ENCODE data around the gene RAD9B. TPM values are rescaled to one million over a fixed set of nuclear protein-coding genes. Genes with fewer than 3 reads are reported as not detected.

The RAD9B gene
- polyA plus RNA-seq (2011; rRNA removed) (0.60 and 0.66 TPM in 2 replicates), polyA plus RNA-seq (2017; fragmentation: RNase III; extraction: RNeasy Plus Mini Kit Qiagen cat#74134 plus additional on column Dnase treatment) (0.18 to 0.25 TPM (median 0.21 TPM) in 3 replicates), polyA minus RNA-seq (2011; rRNA and poly(A)+ RNA removed) (0.21 and 0.24 TPM in 2 replicates)
- polyA plus RNA-seq (2012; cell fraction: cytosol; rRNA removed): 0.13 TPM in 2 replicates
- polyA plus RNA-seq (2012; cell fraction: nucleus; rRNA removed): 0.07 and 0.15 TPM in 2 replicates

GRCh38 chr12:110501752-110502738, at the start of gene RAD9B, which contains the start of gene VPS29:
Gene RAD9B (plus strand): TSS chr12:110502331. CDS start chr12:110502338, 7 bp downstream.
Gene VPS29 (minus strand): TSS chr12:110502111. CDS start chr12:110502051, 60 bp downstream.
- ATAC-seq: peak; percentile 99
- peak; percentile 18 for FAIRE-seq
- CTCF ChIA-PET: interaction anchor here (0.5 to 1.9 kb wide), 7 partner anchors 10 to 102 kb away, joined by 3 to 6 read pairs (median 4); partner anchors contain the start of gene FAM216A
- TF ChIP-seq HMGXB4 (CRISPR knock-in tag; IDR thresholded peaks at IDR 0.05; ENCODE audit: borderline replicate concordance) (peak; percentile 97; the same call in 1 of the 2 replicates), HEYL (CRISPR knock-in tag; IDR thresholded peaks at IDR 0.05) (peak; percentile 97), KDM1A (IDR thresholded peaks at IDR 0.05; ENCODE audit: low read depth) (no peak), MAFK (IDR thresholded peaks at IDR 0.05; ENCODE audit: partially characterized antibody) (no peak), EP300 (IDR thresholded peaks at IDR 0.05) (no peak), RFX5 (IDR thresholded peaks at IDR 0.05) (0 out of 2 replicates have a peak, but pooled peaks have one; percentile 42), RNF2 (IDR thresholded peaks at IDR 0.05; ENCODE audit: borderline replicate concordance, low read depth) (peak; percentile 88; the same call in 1 of the 2 replicates), ESRRA (IDR thresholded peaks at IDR 0.05; ENCODE audit: borderline replicate concordance, low read length) (no peak), EHF (CRISPR knock-in tag; IDR thresholded peaks at IDR 0.05) (peak; percentile 99), MAZ (IDR thresholded peaks at IDR 0.05; ENCODE audit: borderline replicate concordance, low read depth, low read length) (no peak), ELK1 (IDR thresholded peaks at IDR 0.05; ENCODE audit: low read depth, low read length) (no peak), HOXB5 (CRISPR knock-in tag; IDR thresholded peaks at IDR 0.05) (peak; percentile 99), RARB (CRISPR knock-in tag; IDR thresholded peaks at IDR 0.05) (peak; percentile 85), JUNB (IDR thresholded peaks at IDR 0.05) (no peak), POLR2AphosphoS2 (conservative IDR thresholded peaks at IDR 0.05; ENCODE audit: low read length) (no peak), KDM5A (IDR thresholded peaks at IDR 0.05) (0 out of 2 replicates have a peak, but pooled peaks have one; percentile 38), BHLHE40 (IDR thresholded peaks at IDR 0.05; ENCODE audit: low read depth, low read length) (no peak), SREBF2 (IDR thresholded peaks at IDR 0.05) (no peak), CHD2 (IDR thresholded peaks at IDR 0.05; ENCODE audit: low read length, partially characterized antibody) (peak; percentile 77), HOXB13 (CRISPR knock-in tag; IDR thresholded peaks at IDR 0.05; ENCODE audit: low read depth) (peak; percentile 99), HDAC2 (IDR thresholded peaks at IDR 0.05) (no peak), ZFP36 (IDR thresholded peaks at IDR 0.05; ENCODE audit: borderline replicate concordance, partially characterized antibody) (no peak), EHMT2 (IDR thresholded peaks at IDR 0.05; ENCODE audit: low read depth) (no peak), FOSL2 (IDR thresholded peaks at IDR 0.05) (no peak), FOSL2 (CRISPR knock-in tag; IDR thresholded peaks at IDR 0.05) (peak; percentile 28; the same call in 1 of the 2 replicates)
- TF ChIP-seq, protein P1, sequence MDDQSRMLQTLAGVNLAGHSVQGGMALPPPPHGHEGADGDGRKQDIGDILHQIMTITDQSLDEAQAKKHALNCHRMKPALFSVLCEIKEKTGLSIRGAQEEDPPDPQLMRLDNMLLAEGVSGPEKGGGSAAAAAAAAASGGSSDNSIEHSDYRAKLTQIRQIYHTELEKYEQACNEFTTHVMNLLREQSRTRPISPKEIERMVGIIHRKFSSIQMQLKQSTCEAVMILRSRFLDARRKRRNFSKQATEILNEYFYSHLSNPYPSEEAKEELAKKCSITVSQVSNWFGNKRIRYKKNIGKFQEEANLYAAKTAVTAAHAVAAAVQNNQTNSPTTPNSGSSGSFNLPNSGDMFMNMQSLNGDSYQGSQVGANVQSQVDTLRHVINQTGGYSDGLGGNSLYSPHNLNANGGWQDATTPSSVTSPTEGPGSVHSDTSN (IDR thresholded peaks at IDR 0.05): no peak; the same call in 1 of the 2 replicates
- TF ChIP-seq, protein P2, sequence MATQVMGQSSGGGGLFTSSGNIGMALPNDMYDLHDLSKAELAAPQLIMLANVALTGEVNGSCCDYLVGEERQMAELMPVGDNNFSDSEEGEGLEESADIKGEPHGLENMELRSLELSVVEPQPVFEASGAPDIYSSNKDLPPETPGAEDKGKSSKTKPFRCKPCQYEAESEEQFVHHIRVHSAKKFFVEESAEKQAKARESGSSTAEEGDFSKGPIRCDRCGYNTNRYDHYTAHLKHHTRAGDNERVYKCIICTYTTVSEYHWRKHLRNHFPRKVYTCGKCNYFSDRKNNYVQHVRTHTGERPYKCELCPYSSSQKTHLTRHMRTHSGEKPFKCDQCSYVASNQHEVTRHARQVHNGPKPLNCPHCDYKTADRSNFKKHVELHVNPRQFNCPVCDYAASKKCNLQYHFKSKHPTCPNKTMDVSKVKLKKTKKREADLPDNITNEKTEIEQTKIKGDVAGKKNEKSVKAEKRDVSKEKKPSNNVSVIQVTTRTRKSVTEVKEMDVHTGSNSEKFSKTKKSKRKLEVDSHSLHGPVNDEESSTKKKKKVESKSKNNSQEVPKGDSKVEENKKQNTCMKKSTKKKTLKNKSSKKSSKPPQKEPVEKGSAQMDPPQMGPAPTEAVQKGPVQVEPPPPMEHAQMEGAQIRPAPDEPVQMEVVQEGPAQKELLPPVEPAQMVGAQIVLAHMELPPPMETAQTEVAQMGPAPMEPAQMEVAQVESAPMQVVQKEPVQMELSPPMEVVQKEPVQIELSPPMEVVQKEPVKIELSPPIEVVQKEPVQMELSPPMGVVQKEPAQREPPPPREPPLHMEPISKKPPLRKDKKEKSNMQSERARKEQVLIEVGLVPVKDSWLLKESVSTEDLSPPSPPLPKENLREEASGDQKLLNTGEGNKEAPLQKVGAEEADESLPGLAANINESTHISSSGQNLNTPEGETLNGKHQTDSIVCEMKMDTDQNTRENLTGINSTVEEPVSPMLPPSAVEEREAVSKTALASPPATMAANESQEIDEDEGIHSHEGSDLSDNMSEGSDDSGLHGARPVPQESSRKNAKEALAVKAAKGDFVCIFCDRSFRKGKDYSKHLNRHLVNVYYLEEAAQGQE (IDR thresholded peaks at IDR 0.05): peak; percentile 48
- TF ChIP-seq, protein P3, sequence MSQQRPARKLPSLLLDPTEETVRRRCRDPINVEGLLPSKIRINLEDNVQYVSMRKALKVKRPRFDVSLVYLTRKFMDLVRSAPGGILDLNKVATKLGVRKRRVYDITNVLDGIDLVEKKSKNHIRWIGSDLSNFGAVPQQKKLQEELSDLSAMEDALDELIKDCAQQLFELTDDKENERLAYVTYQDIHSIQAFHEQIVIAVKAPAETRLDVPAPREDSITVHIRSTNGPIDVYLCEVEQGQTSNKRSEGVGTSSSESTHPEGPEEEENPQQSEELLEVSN (IDR thresholded peaks at IDR 0.05; ENCODE audit: borderline replicate concordance, low read depth): peak; percentile 100
- TF ChIP-seq, protein P4, sequence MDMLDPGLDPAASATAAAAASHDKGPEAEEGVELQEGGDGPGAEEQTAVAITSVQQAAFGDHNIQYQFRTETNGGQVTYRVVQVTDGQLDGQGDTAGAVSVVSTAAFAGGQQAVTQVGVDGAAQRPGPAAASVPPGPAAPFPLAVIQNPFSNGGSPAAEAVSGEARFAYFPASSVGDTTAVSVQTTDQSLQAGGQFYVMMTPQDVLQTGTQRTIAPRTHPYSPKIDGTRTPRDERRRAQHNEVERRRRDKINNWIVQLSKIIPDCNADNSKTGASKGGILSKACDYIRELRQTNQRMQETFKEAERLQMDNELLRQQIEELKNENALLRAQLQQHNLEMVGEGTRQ (IDR thresholded peaks at IDR 0.05): peak; percentile 53; the same call in 1 of the 2 replicates

More at GRCh38 chr12:110501752-110502738, at the start of gene RAD9B, which contains the start of gene VPS29:
- Histone ChIP-seq H3K9me3 (peaks cover 6% of the 10 kb centered on the region), H3K4me1 (peaks cover 25% of the 10 kb centered on the region), H3K27ac (peak within 1 kb of the TSS; percentile 79 to 91), H3K4me3 (peak within 1 kb of the TSS; percentile 80), H3K4me2 (peak within 1 kb of the TSS; percentile 87)
- POLR2A ChIA-PET: interaction anchor here (1.0 kb wide), 1 partner anchor 34 kb away, joined by 9 read pairs; the partner anchor contains the start of gene GPN3
- 13% methylated on average over 54 of the region's 61 CpGs for WGBS (ENCODE audit: missing lambda C conversion rate)
- peak; percentile 96 to 99 for DNase-seq (ENCODE audit: low read depth in 1 of 2, low spot score in 1 of 2)
